Measurements from ENCODE around the gene RPAIN.
A peak's percentile ranks its signal among the peaks of the same experiment; 100 is the strongest.

Gene RPAIN

GRCh38 chr17:5408186-5408585 lies 11.8 kb upstream of the RPAIN start:
- Histone ChIP-seq H3K27ac (no peak overlapping the region), H3K36me3 (replicated peaks) (peaks cover 77% of the 10 kb centered on the region), H3K27me3 (replicated peaks) (no peaks in the 10 kb centered on the region), H3K4me3 (ENCODE audit: low read depth, low read length) (no peak overlapping the region)
- no peak for DNase-seq
- no peak for TF ChIP-seq CTCF (IDR thresholded peaks at IDR 0.05; ENCODE audit: low read depth, low read length, missing control alignments)
- in situ Hi-C loops (cut with HindIII; ENCODE audit: low pct_ligation_motif_present, low sequenced_read_pairs), result no loop called here

- H3K27ac ChIP-seq, result no peak overlapping the region
- H3K4me3 ChIP-seq (ENCODE audit: low read depth, low read length), result no peak overlapping the region
- H3K27me3 ChIP-seq (replicated peaks), result no peaks in the 10 kb centered on the region
- no peak for TF ChIP-seq CTCF (IDR thresholded peaks at IDR 0.05; ENCODE audit: low read depth, low read length, missing control alignments)
- in situ Hi-C loops (cut with HindIII; ENCODE audit: low pct_ligation_motif_present, low sequenced_read_pairs), result no loop called here
- peaks cover 62% of the 10 kb centered on the region for H3K36me3 ChIP-seq (replicated peaks)
- no peak for DNase-seq
Measured at GRCh38 chr17:5410594-5411272, 9.2 kb upstream of the RPAIN start.

- TF ChIP-seq CTCF (IDR thresholded peaks at IDR 0.05; ENCODE audit: low read depth, low read length, missing control alignments), result no peak
- Histone ChIP-seq H3K36me3 (replicated peaks) (peaks cover 40% of the 10 kb centered on the region), H3K27me3 (replicated peaks) (no peaks in the 10 kb centered on the region), H3K27ac (peak overlapping the region; percentile 52), H3K4me3 (ENCODE audit: low read depth, low read length) (no peak overlapping the region)
- in situ Hi-C loops (cut with HindIII; ENCODE audit: low pct_ligation_motif_present, low sequenced_read_pairs), result no loop called here
- peak; percentile 39 for DNase-seq
Measured at GRCh38 chr17:5413682-5414081, 6.3 kb upstream of the RPAIN start.

GRCh38 chr17:5416901-5417300 lies 3.1 kb upstream of the RPAIN start:
- in situ Hi-C loops (cut with HindIII; ENCODE audit: low pct_ligation_motif_present, low sequenced_read_pairs), result no loop called here
- Histone ChIP-seq H3K36me3 (replicated peaks) (peaks cover 21% of the 10 kb centered on the region), H3K4me3 (ENCODE audit: low read depth, low read length) (no peak overlapping the region), H3K27ac (no peak overlapping the region), H3K27me3 (replicated peaks) (no peaks in the 10 kb centered on the region)
- no peak for TF ChIP-seq CTCF (IDR thresholded peaks at IDR 0.05; ENCODE audit: low read depth, low read length, missing control alignments)
- no peak for DNase-seq

GRCh38 chr17:5418858-5419355 lies 1.1 kb upstream of the RPAIN start:
- peak overlapping the region; percentile 95 for H3K4me3 ChIP-seq (ENCODE audit: low read depth, low read length)
- H3K36me3 ChIP-seq (replicated peaks), result peaks cover 20% of the 10 kb centered on the region
- peak overlapping the region; percentile 80 for H3K27ac ChIP-seq
- DNase-seq, result peak; percentile 35
- no peaks in the 10 kb centered on the region for H3K27me3 ChIP-seq (replicated peaks)
- in situ Hi-C loops (cut with HindIII; ENCODE audit: low pct_ligation_motif_present, low sequenced_read_pairs), result no loop called here
- no peak for TF ChIP-seq CTCF (IDR thresholded peaks at IDR 0.05; ENCODE audit: low read depth, low read length, missing control alignments)
